SK-N-MC (cell line): ENCODE data around the gene ZNF652.

Experiments
- EZH2 ChIP-seq: fragments of 200-600 bp; sonication (generic); IDR thresholded peaks from one replicate; pipeline ENCODE4 v1.6.1; 2017; ENCODE audit warnings: antibody characterized with exemption
- POLR2AphosphoS5 ChIP-seq: IDR thresholded peaks from 2 replicates; pipeline ENCODE4 v1.6.1; 2012; ENCODE audit warnings: mild to moderate bottlenecking, low read depth, low read length, borderline replicate concordance

GRCh38 chr17:49387498-49388289 is 25.6 kb upstream of the ZNF652 start:
- TF ChIP-seq POLR2AphosphoS5 = no peak
- no peak for TF ChIP-seq EZH2
